IMR-90 (cell line): ENCODE data around the gene IQCK. TPM values are rescaled to one million over a fixed set of nuclear protein-coding genes. Genes with fewer than 3 reads are reported as not detected.
A peak's percentile ranks its signal among the peaks of the same experiment; 100 is the strongest.

Experiments
- ATAC-seq: fragments of 200-7000 bp; cut with Tn5 transposase; 2 replicates; pipeline ENCODE4 v1.9.1; 2020; ENCODE audit warnings: low read depth, mild to moderate bottlenecking, moderate library complexity
- BruUV-seq: library from RNA; stranded (reverse); fragments of 400-500 nt; replicated peaks from 2 replicates; lab custom pipeline; 2021; lab: Mats Ljungman, UMichigan
- CTCF ChIA-PET: fragments of 300-600 bp; formaldehyde crosslinking; extraction: SDS; loops from one replicate; lab custom pipeline; 2021; ENCODE audit warnings: antibody characterized with exemption; lab: Yijun Ruan, JAX
- POLR2A ChIA-PET: fragments of 300-600 bp; sonication (Branson Sonifier 250); formaldehyde crosslinking; loops from one replicate; lab custom pipeline; 2022; ENCODE audit warnings: antibody characterized with exemption; ENCODE audit not compliant: unreplicated experiment; lab: Charles Lee
- DNase-seq: peaks from one replicate; pipeline ENCODE4 v3.0.0; 2013
- H2AFZ ChIP-seq: replicated peaks from 2 replicates; pipeline ENCODE3; 2013; ENCODE audit warnings: low read length, mild to moderate bottlenecking; ENCODE audit not compliant: poor library complexity
- H2AK5ac ChIP-seq: 2 replicates; pipeline ENCODE4 v1.6.1; 2013; ENCODE audit warnings: low read depth, low read length, inconsistent platforms
- H2AK9ac ChIP-seq: replicated peaks from 2 replicates; pipeline ENCODE3; 2013; ENCODE audit warnings: mild to moderate bottlenecking, low read depth, low read length, moderate library complexity; ENCODE audit not compliant: poor library complexity
- H2BK120ac ChIP-seq: 2 replicates; pipeline ENCODE4 v1.6.1; 2013; ENCODE audit warnings: low read depth, low read length, inconsistent platforms
- H2BK15ac ChIP-seq: 3 replicates; pipeline ENCODE4 v1.6.1; 2013; ENCODE audit warnings: low read depth, low read length, inconsistent platforms
- H2BK20ac ChIP-seq: 2 replicates; pipeline ENCODE4 v1.6.1; 2013; ENCODE audit warnings: low read depth, mild to moderate bottlenecking, inconsistent platforms, low read length, moderate library complexity
- H2BK5ac ChIP-seq: 2 replicates; pipeline ENCODE4 v1.6.1; 2013; ENCODE audit warnings: mild to moderate bottlenecking, low read depth, low read length, inconsistent platforms; ENCODE audit not compliant: poor library complexity, severe bottlenecking
- H3K14ac ChIP-seq: replicated peaks from 2 replicates; pipeline ENCODE4 v1.6.1; 2013; ENCODE audit warnings: low read depth, low read length, inconsistent platforms
- H3K18ac ChIP-seq: 2 replicates; pipeline ENCODE4 v1.6.1; 2013; ENCODE audit warnings: low read depth, low read length, control low read depth
- H3K23ac ChIP-seq: 2 replicates; pipeline ENCODE4 v1.6.1; 2013; ENCODE audit warnings: low read depth, low read length, inconsistent platforms
- H3K27ac ChIP-seq: 2 replicates; pipeline ENCODE4 v1.5.1; 2013; ENCODE audit warnings: mild to moderate bottlenecking, control low read depth, low read length; ENCODE audit not compliant: insufficient read depth
- H3K27me3 ChIP-seq: 2 replicates; pipeline ENCODE4 v1.6.1; 2013; ENCODE audit warnings: low read length; ENCODE audit not compliant: control insufficient read depth, insufficient read depth
- H3K36me3 ChIP-seq: 2 replicates; pipeline ENCODE4 v1.6.1; 2013; ENCODE audit warnings: low read length, mixed read lengths; ENCODE audit not compliant: control insufficient read depth, insufficient read depth
- H3K4ac ChIP-seq: 2 replicates; pipeline ENCODE4 v1.6.1; 2013; ENCODE audit warnings: low read depth, low read length, inconsistent platforms
- H3K4me1 ChIP-seq: 2 replicates; pipeline ENCODE4 v1.6.1; 2013; ENCODE audit warnings: low read length, mixed read lengths; ENCODE audit not compliant: control insufficient read depth, insufficient read depth
- H3K4me2 ChIP-seq: 2 replicates; pipeline ENCODE4 v1.6.1; 2013; ENCODE audit warnings: low read depth, mild to moderate bottlenecking, control low read depth, low read length, moderate library complexity
- H3K4me3 ChIP-seq: 2 replicates; pipeline ENCODE4 v1.5.1; 2013; ENCODE audit warnings: low read depth, mild to moderate bottlenecking, control low read depth, low read length, moderate library complexity; ENCODE audit not compliant: insufficient read depth
- H3K56ac ChIP-seq: 2 replicates; pipeline ENCODE4 v1.6.1; 2013; ENCODE audit warnings: low read length, inconsistent platforms; ENCODE audit not compliant: insufficient read depth; ENCODE audit errors: extremely low read depth
- H3K79me1 ChIP-seq, 2 experiments: 2 replicates each; pipeline ENCODE4 v1.6.1; 2013; ENCODE audit warnings: low read length in 2 of 2, inconsistent platforms in 1 of 2, low read depth in 1 of 2
- H3K9ac ChIP-seq: 2 replicates; pipeline ENCODE4 v1.6.1; 2013; ENCODE audit warnings: low read depth, low read length, control low read depth
- H3K9me1 ChIP-seq: 2 replicates; pipeline ENCODE4 v1.6.1; 2013; ENCODE audit warnings: low read length, inconsistent platforms; ENCODE audit not compliant: insufficient read depth
- H3K9me3 ChIP-seq: 2 replicates; pipeline ENCODE4 v1.6.1; 2013; ENCODE audit warnings: low read length; ENCODE audit not compliant: control insufficient read depth, insufficient read depth
- H4K20me1 ChIP-seq: 2 replicates; pipeline ENCODE4 v1.6.1; 2013; ENCODE audit warnings: low read length, inconsistent platforms; ENCODE audit not compliant: insufficient read depth
- H4K5ac ChIP-seq: 2 replicates; pipeline ENCODE4 v1.6.1; 2013; ENCODE audit warnings: mild to moderate bottlenecking, low read depth, low read length, control low read depth
- H4K8ac ChIP-seq, 2 experiments: 2 replicates each; pipeline ENCODE4 v1.6.1; 2013; ENCODE audit warnings: low read depth in 2 of 2, low read length in 2 of 2, control low read depth in 1 of 2, inconsistent platforms in 1 of 2
- H4K91ac ChIP-seq: 2 replicates; pipeline ENCODE4 v1.6.1; 2013; ENCODE audit warnings: low read depth, low read length, inconsistent platforms; ENCODE audit not compliant: insufficient read depth
- BHLHE40 ChIP-seq: fragments of 150-350 bp; IDR thresholded peaks from 2 replicates; pipeline ENCODE4 v1.6.1; 2016; ENCODE audit warnings: mild to moderate bottlenecking, low read depth, low read length
- CEBPB ChIP-seq: IDR thresholded peaks from 2 replicates; pipeline ENCODE4 v1.6.1; 2012; ENCODE audit warnings: low read depth, low read length, improper control_type of control experiment
- FOS ChIP-seq: fragments of 150-350 bp; IDR thresholded peaks from 2 replicates; pipeline ENCODE4 v1.6.1; 2016; ENCODE audit warnings: low read depth, low read length
- NFE2L2 ChIP-seq: fragments of 150-350 bp; IDR thresholded peaks from 2 replicates; pipeline ENCODE4 v1.6.1; 2016; ENCODE audit warnings: low read depth, mild to moderate bottlenecking, low read length
- POLR2A ChIP-seq: IDR thresholded peaks from 2 replicates; pipeline ENCODE4 v1.6.1; 2012; ENCODE audit warnings: mild to moderate bottlenecking, low read depth, low read length
- RAD21 ChIP-seq: IDR thresholded peaks from 2 replicates; pipeline ENCODE4 v1.6.1; 2012; ENCODE audit warnings: low read length, improper control_type of control experiment
- RFX5 ChIP-seq: IDR thresholded peaks from 2 replicates; pipeline ENCODE4 v1.8.0; 2012; ENCODE audit warnings: low read depth, mild to moderate bottlenecking, low read length, moderate library complexity
- WGBS, 2 experiments: methylation state at CpG; one replicate each; pipeline versions ENCODE4 v1.1.5 to v1.1.7; 2013; ENCODE audit warnings: missing lambda C conversion rate in 2 of 2; ENCODE audit not compliant: insufficient read length in 1 of 2; ENCODE audit errors: extremely low coverage in 2 of 2; 5-methylcytosine and 5-hydroxymethylcytosine counted together
- dilution Hi-C: fragments of 300-500 bp; cut with HindIII; formaldehyde crosslinking; loops from one replicate; pipeline ENCODE4 v1.14.3; 2018; ENCODE audit warnings: low sequenced_read_pairs; ENCODE audit not compliant: unreplicated experiment
- in situ Hi-C: fragments of 300-500 bp; cut with MboI; formaldehyde crosslinking; loops from 3 replicates; pipeline ENCODE4 v1.14.3; 2019; ENCODE audit warnings: low sequenced_read_pairs, inconsistent platforms, mixed read lengths
- intact Hi-C: fragments of 100-400 bp; cut with micrococcal nuclease; formaldehyde crosslinking; loops from 2 replicates; pipeline ENCODE4 v1.10.0; 2022
- polyA plus RNA-seq, 3 experiments: library from polyadenylated mRNA; depleted of rRNA; stranded (reverse); fragments of >200 nt; gene quantifications; 2 replicates each; pipeline ENCODE4 v1.2.3, GENCODE V29; 2012; ENCODE audit warnings: low replicate concordance in 1 of 3
- total RNA-seq: library from RNA; depleted of rRNA; stranded (reverse); fragments of >200 nt; gene quantifications from 2 replicates; pipeline ENCODE4 v1.2.3, GENCODE V29; 2012
- TF ChIP-seq, protein P1 (sequence below): conservative IDR thresholded peaks from 2 replicates; pipeline ENCODE4 v1.5.1; 2012; ENCODE audit warnings: mild to moderate bottlenecking, low read depth, low read length, improper control_type of control experiment
- TF ChIP-seq, protein P2 (sequence below): fragments of 150-350 bp; IDR thresholded peaks from 2 replicates; pipeline ENCODE4 v1.6.1; 2016; ENCODE audit warnings: low read depth, mild to moderate bottlenecking, low read length, moderate library complexity, borderline replicate concordance

The IQCK gene
- total and polyA plus RNA-seq, 2 of the 4 experiments (the other 2 are of a cell fraction) = 4.1 to 5.4 TPM

DNA sequence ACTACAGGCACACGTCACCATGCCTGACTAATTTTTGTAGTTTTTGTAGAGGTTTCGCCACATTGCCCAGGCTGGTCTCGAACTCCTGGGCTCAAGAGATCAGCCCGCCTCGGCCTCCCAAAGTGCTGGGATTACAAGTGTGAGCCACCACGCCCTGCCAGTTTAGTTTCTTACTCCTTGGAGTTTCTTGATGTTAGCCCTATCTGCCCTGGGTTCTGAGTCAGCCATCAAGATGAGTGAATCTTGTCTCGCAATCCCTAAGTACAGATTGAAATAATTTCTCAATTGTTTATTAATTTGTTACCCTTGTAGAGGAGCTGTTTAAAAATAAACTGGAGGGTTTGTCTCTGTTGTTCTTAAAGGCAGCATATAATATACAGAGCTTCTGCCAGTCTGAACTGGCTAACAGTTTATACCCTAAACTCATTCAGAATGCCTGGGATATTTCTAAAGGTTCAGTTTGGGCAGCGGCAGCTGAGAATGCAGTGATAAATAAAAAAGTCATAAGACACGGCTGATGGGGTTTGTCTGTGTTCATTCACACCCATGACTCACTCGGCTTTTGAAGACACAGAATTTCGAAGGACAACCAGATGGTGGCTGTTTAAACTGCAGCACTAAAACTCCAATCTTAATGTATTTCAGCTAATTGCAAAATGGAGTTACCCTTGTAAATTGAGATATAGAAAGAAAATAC, 127.0 kb downstream of the IQCK start:
- H3K79me1 ChIP-seq = no peaks in the 10 kb centered on the region
- no peaks in the 10 kb centered on the region for H3K9me1 ChIP-seq
- ChIA-PET POLR2A (no interaction called here), CTCF (interaction anchor here (0.6 to 1.1 kb wide), 5 partner anchors 17 to 718 kb away, joined by 3 to 4 read pairs (median 3); no protein-coding TSS in a partner anchor)
- no peak overlapping the region for H2AK9ac ChIP-seq
- peak overlapping the region; percentile 30; the same call in 1 of the 2 replicates for H3K14ac ChIP-seq
- TF ChIP-seq POLR2A (no peak), NFE2L2 (no peak), BHLHE40 (no peak; the same call in 1 of the 2 replicates), RFX5 (no peak), CEBPB (peak; percentile 55; the same call in 1 of the 2 replicates), RAD21 (0 out of 2 replicates have a peak, but pooled peaks have one; percentile 5), FOS (peak; percentile 45; the same call in 1 of the 2 replicates)
- TF ChIP-seq, protein P1, sequence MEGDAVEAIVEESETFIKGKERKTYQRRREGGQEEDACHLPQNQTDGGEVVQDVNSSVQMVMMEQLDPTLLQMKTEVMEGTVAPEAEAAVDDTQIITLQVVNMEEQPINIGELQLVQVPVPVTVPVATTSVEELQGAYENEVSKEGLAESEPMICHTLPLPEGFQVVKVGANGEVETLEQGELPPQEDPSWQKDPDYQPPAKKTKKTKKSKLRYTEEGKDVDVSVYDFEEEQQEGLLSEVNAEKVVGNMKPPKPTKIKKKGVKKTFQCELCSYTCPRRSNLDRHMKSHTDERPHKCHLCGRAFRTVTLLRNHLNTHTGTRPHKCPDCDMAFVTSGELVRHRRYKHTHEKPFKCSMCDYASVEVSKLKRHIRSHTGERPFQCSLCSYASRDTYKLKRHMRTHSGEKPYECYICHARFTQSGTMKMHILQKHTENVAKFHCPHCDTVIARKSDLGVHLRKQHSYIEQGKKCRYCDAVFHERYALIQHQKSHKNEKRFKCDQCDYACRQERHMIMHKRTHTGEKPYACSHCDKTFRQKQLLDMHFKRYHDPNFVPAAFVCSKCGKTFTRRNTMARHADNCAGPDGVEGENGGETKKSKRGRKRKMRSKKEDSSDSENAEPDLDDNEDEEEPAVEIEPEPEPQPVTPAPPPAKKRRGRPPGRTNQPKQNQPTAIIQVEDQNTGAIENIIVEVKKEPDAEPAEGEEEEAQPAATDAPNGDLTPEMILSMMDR = no peak
- TF ChIP-seq, protein P2, sequence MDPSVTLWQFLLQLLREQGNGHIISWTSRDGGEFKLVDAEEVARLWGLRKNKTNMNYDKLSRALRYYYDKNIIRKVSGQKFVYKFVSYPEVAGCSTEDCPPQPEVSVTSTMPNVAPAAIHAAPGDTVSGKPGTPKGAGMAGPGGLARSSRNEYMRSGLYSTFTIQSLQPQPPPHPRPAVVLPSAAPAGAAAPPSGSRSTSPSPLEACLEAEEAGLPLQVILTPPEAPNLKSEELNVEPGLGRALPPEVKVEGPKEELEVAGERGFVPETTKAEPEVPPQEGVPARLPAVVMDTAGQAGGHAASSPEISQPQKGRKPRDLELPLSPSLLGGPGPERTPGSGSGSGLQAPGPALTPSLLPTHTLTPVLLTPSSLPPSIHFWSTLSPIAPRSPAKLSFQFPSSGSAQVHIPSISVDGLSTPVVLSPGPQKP = no peak
- peak overlapping the region; percentile 30; the same call in 1 of the 2 replicates for H4K5ac ChIP-seq
- no CpG with 5 or more reads among the region's 11 CpGs for WGBS, 2 experiments
- no peaks in the 10 kb centered on the region; the same call in 1 of the 2 replicates for H3K27me3 ChIP-seq
- H3K36me3 ChIP-seq = no peaks in the 10 kb centered on the region
- H2BK120ac ChIP-seq = peak overlapping the region; percentile 38
- BruUV-seq = no TSS peak
- H3K4me1 ChIP-seq = peaks cover 5% of the 10 kb centered on the region
- H3K4ac ChIP-seq = peak overlapping the region; percentile 77
- in situ Hi-C loops = no loop called here
- peak; percentile 94 for ATAC-seq
- H3K4me2 ChIP-seq = no peak overlapping the region; the same call in 1 of the 2 replicates
- peak overlapping the region; percentile 45; the same call in 2 of the 3 replicates for H2BK15ac ChIP-seq
- H3K9me3 ChIP-seq = no peaks in the 10 kb centered on the region
- H4K20me1 ChIP-seq = no peaks in the 10 kb centered on the region
- no peak overlapping the region for H3K9ac ChIP-seq
- peak overlapping the region; percentile 48; the same call in 1 of the 2 replicates for H3K18ac ChIP-seq
- no peak overlapping the region for H2AFZ ChIP-seq
- H2BK5ac ChIP-seq = peak overlapping the region; percentile 80
- no peak overlapping the region for H3K56ac ChIP-seq
- H3K4me3 ChIP-seq = no peak overlapping the region
- DNase-seq = peak; percentile 92
- dilution Hi-C loops = no loop called here
- H4K91ac ChIP-seq = peak overlapping the region; percentile 54
- peak overlapping the region; percentile 83 for H3K27ac ChIP-seq
- intact Hi-C loops = loop anchor here (1.0 kb wide), 1 partner anchor 36 kb away; no protein-coding TSS in a partner anchor
- peak overlapping the region in 1 of 2 experiments; percentile 62; a peak in 2 of 4 replicates for H4K8ac ChIP-seq
- peak overlapping the region; percentile 28; the same call in 1 of the 2 replicates for H2AK5ac ChIP-seq
- H2BK20ac ChIP-seq = no peak overlapping the region
- no peak overlapping the region for H3K23ac ChIP-seq
